Epithelial cell of esophagus (primary cell): Measurements from ENCODE around the gene C1R.
A peak's percentile ranks its signal among the peaks of the same experiment; 100 is the strongest.

Experiments used
- DNase-seq: peaks from one replicate; pipeline ENCODE4 v3.0.0; 2010; ENCODE audit warnings: low read depth
- H3K4me3 ChIP-seq: 2 replicates; pipeline ENCODE4 v1.5.1; 2011; ENCODE audit warnings: mild to moderate bottlenecking, low read length, control low read depth
- CTCF ChIP-seq: IDR thresholded peaks from 2 replicates; pipeline ENCODE4 v1.5.1; 2011; ENCODE audit warnings: low read depth, mild to moderate bottlenecking, low read length, control low read depth, inconsistent platforms; ENCODE audit not compliant: insufficient read depth; ENCODE audit errors: missing control alignments

Gene C1R

GRCh38 chr12:7092229-7092985 is at the start of gene C1R:
C1R (minus strand) TSS chr12:7092445; CDS start chr12:7092388, 57 bp downstream.
- TF ChIP-seq CTCF: peak; percentile 93
- peak; percentile 65 for DNase-seq
- H3K4me3 ChIP-seq: peak within 1 kb of the TSS; percentile 38

- TF ChIP-seq CTCF: no peak
- DNase-seq: no peak
Observed at GRCh38 chr12:7141351-7142005, 49.2 kb upstream of the C1R start.

GRCh38 chr12:7139200-7139599 is 47.0 kb upstream of the C1R start:
- DNase-seq: no peak
- H3K4me3 ChIP-seq: no peak overlapping the region
- no peak for TF ChIP-seq CTCF

More at GRCh38 chr12:7141351-7142005, 49.2 kb upstream of the C1R start:
- H3K4me3 ChIP-seq: no peak overlapping the region

GRCh38 chr12:7137908-7138307 is 45.7 kb upstream of the C1R start:
- H3K4me3 ChIP-seq: no peak overlapping the region
- DNase-seq: peak; percentile 45
- no peak for TF ChIP-seq CTCF

GRCh38 chr12:7136676-7137075 is 44.4 kb upstream of the C1R start:
- DNase-seq: no peak
- TF ChIP-seq CTCF: no peak
- H3K4me3 ChIP-seq: no peak overlapping the region

- DNase-seq: no peak
- no peak overlapping the region for H3K4me3 ChIP-seq
- no peak for TF ChIP-seq CTCF
Observed at GRCh38 chr12:7136071-7136470, 43.8 kb upstream of the C1R start.
